KMS-11 (cell line): Measurements from ENCODE around the gene NBL1.
"Not testable (repeated sequence)": the region's sequence is repeated elsewhere in the genome, so short reads cannot be mapped to it uniquely, and the experiment has no call there.

Experiments
- H2AFZ ChIP-seq: fragments of 200-600 bp; sonication (generic); 2 replicates; pipeline ENCODE4 v1.6.1; 2016; ENCODE audit warnings: antibody characterized with exemption, mixed run types, low read depth
- H3K27ac ChIP-seq: fragments of 200-600 bp; sonication (generic); 2 replicates; pipeline ENCODE4 v1.6.1; 2016; ENCODE audit warnings: mild to moderate bottlenecking, mixed run types
- H3K27me3 ChIP-seq: fragments of 200-600 bp; sonication (generic); 2 replicates; pipeline ENCODE4 v1.6.1; 2017; ENCODE audit warnings: mild to moderate bottlenecking, low read depth, mixed run types, moderate library complexity; ENCODE audit not compliant: insufficient read depth
- H3K36me3 ChIP-seq: fragments of 200-600 bp; sonication (generic); 2 replicates; pipeline ENCODE4 v1.6.1; 2017; ENCODE audit warnings: mild to moderate bottlenecking, mixed run types; ENCODE audit not compliant: insufficient read depth
- H3K4me1 ChIP-seq: fragments of 200-600 bp; sonication (generic); 2 replicates; pipeline ENCODE4 v1.6.1; 2016; ENCODE audit warnings: mild to moderate bottlenecking, low read depth, mixed run types; ENCODE audit not compliant: poor library complexity, severe bottlenecking
- H3K4me2 ChIP-seq: fragments of 200-600 bp; sonication (generic); 2 replicates; pipeline ENCODE4 v1.7.0; 2016; ENCODE audit warnings: mild to moderate bottlenecking, mixed run types
- H3K4me3 ChIP-seq: fragments of 200-600 bp; sonication (generic); IDR thresholded peaks from 2 replicates; pipeline ENCODE4 v1.6.1; 2017; ENCODE audit warnings: low read depth, low read length, mixed read lengths; ENCODE audit not compliant: insufficient read depth
- H3K79me2 ChIP-seq: fragments of 200-600 bp; sonication (generic); 2 replicates; pipeline ENCODE4 v1.6.1; 2016; ENCODE audit warnings: low read depth, mixed run types; ENCODE audit not compliant: insufficient read depth
- H3K9ac ChIP-seq: fragments of 200-600 bp; sonication (generic); 2 replicates; pipeline ENCODE4 v1.6.1; 2016; ENCODE audit warnings: mild to moderate bottlenecking, mixed run types
- H4K20me1 ChIP-seq: fragments of 200-600 bp; sonication (generic); 2 replicates; pipeline ENCODE4 v1.6.1; 2016; ENCODE audit warnings: mild to moderate bottlenecking, mixed run types; ENCODE audit not compliant: insufficient read depth
- TF ChIP-seq, protein P1 (sequence below): fragments of 200-600 bp; sonication (generic); conservative IDR thresholded peaks from 2 replicates; pipeline ENCODE4 v1.6.1; 2017; ENCODE audit warnings: low read depth, mild to moderate bottlenecking, antibody characterized with exemption, low read length, moderate library complexity, mixed read lengths

NBL1 gene

DNA sequence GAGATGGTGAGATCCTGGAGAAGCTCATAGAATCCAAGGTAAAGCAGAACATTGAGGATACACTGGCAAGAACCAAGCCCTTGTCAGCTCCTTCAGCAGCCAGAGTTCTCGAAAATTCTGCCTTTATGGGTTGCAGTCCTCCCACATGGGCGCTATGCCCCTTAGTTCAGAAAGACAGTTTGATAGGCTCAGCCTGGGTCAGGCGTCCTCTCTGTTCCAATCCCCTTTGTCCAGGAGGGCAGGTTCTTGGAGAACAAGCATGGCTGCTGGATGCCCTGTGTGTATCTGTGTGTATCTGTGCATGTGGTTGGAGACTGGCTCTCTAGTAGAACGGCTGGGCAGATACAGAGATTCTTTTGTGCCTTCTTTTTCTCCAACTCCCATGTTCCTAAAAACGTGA lies 8.0 kb upstream of the NBL1 start:
- Histone ChIP-seq H3K9ac (no peak overlapping the region), H3K4me1 (no peaks in the 10 kb centered on the region), H3K27me3 (no peaks in the 10 kb centered on the region), H4K20me1 (no peaks in the 10 kb centered on the region), H3K36me3 (no peaks in the 10 kb centered on the region), H3K27ac (no peak overlapping the region), H3K4me2 (no peak overlapping the region), H3K4me3 (no peak overlapping the region), H2AFZ (no peak overlapping the region), H3K79me2 (no peaks in the 10 kb centered on the region)
- TF ChIP-seq, protein P1, sequence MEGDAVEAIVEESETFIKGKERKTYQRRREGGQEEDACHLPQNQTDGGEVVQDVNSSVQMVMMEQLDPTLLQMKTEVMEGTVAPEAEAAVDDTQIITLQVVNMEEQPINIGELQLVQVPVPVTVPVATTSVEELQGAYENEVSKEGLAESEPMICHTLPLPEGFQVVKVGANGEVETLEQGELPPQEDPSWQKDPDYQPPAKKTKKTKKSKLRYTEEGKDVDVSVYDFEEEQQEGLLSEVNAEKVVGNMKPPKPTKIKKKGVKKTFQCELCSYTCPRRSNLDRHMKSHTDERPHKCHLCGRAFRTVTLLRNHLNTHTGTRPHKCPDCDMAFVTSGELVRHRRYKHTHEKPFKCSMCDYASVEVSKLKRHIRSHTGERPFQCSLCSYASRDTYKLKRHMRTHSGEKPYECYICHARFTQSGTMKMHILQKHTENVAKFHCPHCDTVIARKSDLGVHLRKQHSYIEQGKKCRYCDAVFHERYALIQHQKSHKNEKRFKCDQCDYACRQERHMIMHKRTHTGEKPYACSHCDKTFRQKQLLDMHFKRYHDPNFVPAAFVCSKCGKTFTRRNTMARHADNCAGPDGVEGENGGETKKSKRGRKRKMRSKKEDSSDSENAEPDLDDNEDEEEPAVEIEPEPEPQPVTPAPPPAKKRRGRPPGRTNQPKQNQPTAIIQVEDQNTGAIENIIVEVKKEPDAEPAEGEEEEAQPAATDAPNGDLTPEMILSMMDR: no peak

DNA sequence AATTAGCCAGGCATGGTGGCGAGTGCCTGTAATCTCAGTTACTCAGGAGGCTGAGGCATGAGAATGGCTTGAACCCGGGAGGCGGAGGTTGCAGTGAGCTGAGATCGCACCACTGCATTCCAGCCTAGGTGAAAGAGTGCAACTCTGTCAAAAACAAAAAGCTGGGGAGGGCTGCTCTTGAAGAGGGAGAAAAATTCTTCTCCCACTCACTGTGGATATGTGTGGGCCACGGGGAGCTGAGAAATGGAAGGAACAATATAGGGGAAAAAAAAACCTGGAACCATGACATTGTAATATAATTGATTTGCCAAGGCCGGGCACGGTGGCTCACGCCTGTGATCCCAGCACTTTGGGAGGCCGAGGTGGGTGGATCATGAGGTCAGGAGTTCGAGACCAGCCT lies 7.4 kb upstream of the NBL1 start:
- H3K4me1 ChIP-seq, H2AFZ ChIP-seq, H3K4me2 ChIP-seq, H3K79me2 ChIP-seq, H3K4me3 ChIP-seq, H3K36me3 ChIP-seq, H3K9ac ChIP-seq, H3K27ac ChIP-seq, H3K27me3 ChIP-seq, H4K20me1 ChIP-seq: not testable (repeated sequence)

DNA sequence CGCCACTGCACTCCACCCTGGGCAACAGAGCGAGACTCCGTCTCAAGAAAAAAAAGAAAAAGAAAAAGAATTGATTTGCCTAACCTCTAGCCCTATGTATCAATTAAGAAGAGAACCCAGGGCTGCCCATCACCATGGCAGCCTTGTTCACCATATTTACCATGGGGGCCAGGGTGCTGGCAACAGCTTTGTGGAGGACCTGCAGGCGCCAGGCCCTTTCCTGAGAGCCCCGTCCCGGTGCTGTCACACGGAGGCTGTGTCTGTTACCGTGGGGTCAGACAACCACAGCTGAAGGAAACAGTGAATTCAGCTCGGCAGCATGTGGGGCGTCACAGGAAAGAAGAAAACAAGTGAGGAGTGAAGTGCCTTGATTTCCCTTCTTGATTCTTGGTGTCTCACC lies 6.5 kb upstream of the NBL1 start:
- Histone ChIP-seq H3K27me3 (peaks cover 2% of the 10 kb centered on the region; the same call in 1 of the 2 replicates), H3K79me2 (no peaks in the 10 kb centered on the region), H2AFZ (no peak overlapping the region), H3K27ac (no peak overlapping the region), H3K4me1 (no peaks in the 10 kb centered on the region), H3K4me2 (no peak overlapping the region), H3K9ac (no peak overlapping the region), H3K36me3 (no peaks in the 10 kb centered on the region), H3K4me3 (no peak overlapping the region), H4K20me1 (no peaks in the 10 kb centered on the region)
- TF ChIP-seq, protein P1: no peak

DNA sequence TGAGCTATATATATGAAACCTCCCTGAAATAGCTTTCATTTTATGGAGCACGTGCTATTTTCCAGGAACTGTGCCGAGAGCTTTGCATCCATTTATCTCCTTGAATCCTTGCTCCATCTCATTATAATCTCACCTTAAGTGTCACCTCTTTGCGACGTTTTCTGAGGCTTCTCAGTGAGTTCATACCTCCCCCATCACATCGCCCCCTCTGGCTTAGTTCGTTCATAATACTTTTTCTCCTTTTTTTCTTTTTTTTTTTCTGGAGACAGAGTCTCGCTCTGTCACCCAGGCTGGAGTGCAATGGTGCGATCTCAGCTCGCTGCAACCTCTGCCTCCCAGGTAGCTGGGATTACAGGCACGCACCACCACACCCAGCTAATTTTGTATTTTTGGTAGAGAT lies 4.9 kb upstream of the NBL1 start:
- H2AFZ ChIP-seq, H3K36me3 ChIP-seq, H3K79me2 ChIP-seq, H3K27me3 ChIP-seq, H4K20me1 ChIP-seq, H3K4me3 ChIP-seq, H3K4me1 ChIP-seq, H3K9ac ChIP-seq, H3K27ac ChIP-seq, H3K4me2 ChIP-seq: not testable (repeated sequence)

DNA sequence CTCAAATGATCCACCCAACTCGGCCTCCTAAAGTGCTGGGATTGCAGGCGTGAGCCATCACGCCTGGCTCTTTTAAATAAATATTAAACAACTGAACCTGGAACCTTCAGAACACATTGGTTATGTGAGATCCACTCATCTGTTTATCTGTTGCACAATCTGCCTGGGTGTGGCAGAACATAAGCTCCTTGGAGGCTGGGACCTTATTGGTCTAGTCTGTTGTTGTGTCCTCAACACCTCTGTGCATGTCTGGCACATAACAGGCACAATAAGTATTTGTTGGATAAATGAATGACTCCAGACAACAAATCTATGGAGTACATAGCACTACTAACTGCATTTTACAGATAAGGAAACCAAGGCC lies 4.1 kb upstream of the NBL1 start:
- Histone ChIP-seq H3K36me3 (no peaks in the 10 kb centered on the region), H3K9ac (no peak overlapping the region), H3K4me1 (no peaks in the 10 kb centered on the region), H3K27ac (no peak overlapping the region), H3K4me2 (no peak overlapping the region), H3K4me3 (no peak overlapping the region), H3K27me3 (peaks cover 10% of the 10 kb centered on the region), H3K79me2 (no peaks in the 10 kb centered on the region), H4K20me1 (no peaks in the 10 kb centered on the region), H2AFZ (no peak overlapping the region)
- TF ChIP-seq, protein P1: no peak
